GM06990 (cell line): Measurements from ENCODE around the gene KANSL2.

ENCODE experiments used
- DNase-seq: peaks from one replicate; pipeline ENCODE4 v3.0.0-alpha.2; 2011; ENCODE audit not compliant: insufficient read length; ENCODE audit errors: extremely low read depth
- H3K27me3 ChIP-seq: replicated peaks from 2 replicates; pipeline ENCODE4 v1.6.0; 2011; ENCODE audit warnings: low read length; ENCODE audit not compliant: control insufficient read depth, insufficient read depth
- H3K36me3 ChIP-seq: 2 replicates; pipeline ENCODE4 v1.5.1; 2011; ENCODE audit warnings: low read length; ENCODE audit not compliant: control insufficient read depth, insufficient read depth
- H3K4me3 ChIP-seq: replicated peaks from 2 replicates; pipeline ENCODE4 v1.5.1; 2011; ENCODE audit warnings: low read depth, mild to moderate bottlenecking, control low read depth, low read length
- TF ChIP-seq, protein P1 (sequence below): IDR thresholded peaks from 2 replicates; pipeline ENCODE4 v1.5.1; 2011; ENCODE audit warnings: low read length, control low read depth, mild to moderate bottlenecking, inconsistent platforms; ENCODE audit not compliant: insufficient read depth, poor library complexity, severe bottlenecking

Gene KANSL2

GRCh38 chr12:48680861-48681260 lies 1.2 kb downstream of the KANSL2 start:
- no peaks in the 10 kb centered on the region for H3K27me3 ChIP-seq
- TF ChIP-seq, protein P1, sequence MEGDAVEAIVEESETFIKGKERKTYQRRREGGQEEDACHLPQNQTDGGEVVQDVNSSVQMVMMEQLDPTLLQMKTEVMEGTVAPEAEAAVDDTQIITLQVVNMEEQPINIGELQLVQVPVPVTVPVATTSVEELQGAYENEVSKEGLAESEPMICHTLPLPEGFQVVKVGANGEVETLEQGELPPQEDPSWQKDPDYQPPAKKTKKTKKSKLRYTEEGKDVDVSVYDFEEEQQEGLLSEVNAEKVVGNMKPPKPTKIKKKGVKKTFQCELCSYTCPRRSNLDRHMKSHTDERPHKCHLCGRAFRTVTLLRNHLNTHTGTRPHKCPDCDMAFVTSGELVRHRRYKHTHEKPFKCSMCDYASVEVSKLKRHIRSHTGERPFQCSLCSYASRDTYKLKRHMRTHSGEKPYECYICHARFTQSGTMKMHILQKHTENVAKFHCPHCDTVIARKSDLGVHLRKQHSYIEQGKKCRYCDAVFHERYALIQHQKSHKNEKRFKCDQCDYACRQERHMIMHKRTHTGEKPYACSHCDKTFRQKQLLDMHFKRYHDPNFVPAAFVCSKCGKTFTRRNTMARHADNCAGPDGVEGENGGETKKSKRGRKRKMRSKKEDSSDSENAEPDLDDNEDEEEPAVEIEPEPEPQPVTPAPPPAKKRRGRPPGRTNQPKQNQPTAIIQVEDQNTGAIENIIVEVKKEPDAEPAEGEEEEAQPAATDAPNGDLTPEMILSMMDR = no peak
- DNase-seq = no peak
- H3K36me3 ChIP-seq = peaks cover 10% of the 10 kb centered on the region
- H3K4me3 ChIP-seq = peak overlapping the region; percentile 89

DNA sequence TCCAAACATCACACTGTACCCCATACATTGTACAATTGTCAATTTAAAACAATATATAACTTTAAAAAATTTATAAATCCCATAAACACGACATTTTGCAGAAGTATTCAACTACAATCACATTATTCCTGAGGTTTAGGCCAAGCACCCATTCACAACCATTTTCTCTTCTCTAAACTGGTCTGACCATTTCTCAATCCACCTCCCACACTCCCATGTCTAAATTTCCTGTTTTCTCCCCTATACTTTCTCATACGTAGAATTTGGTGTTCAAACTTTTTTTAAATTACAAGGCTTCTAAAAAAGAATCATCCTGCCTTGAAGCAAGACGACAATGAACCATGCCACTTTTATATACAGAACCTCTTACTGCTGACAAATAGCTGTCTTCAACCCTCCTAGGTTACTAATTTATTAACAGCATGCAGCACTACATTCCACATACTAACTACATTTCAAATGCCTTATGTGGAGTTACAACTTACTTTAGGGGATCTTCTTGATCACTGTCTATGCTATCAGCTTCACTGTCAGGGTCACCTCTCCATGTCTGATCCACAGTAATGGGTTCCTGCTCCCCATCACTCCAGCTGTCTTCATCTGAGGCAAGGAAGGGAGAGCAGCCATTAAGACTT lies 3.4 kb downstream of the KANSL2 start:
- no peaks in the 10 kb centered on the region for H3K27me3 ChIP-seq
- H3K4me3 ChIP-seq = peak overlapping the region; percentile 23
- no peak for DNase-seq
- TF ChIP-seq, protein P1 = no peak
- peaks cover 10% of the 10 kb centered on the region for H3K36me3 ChIP-seq

GRCh38 chr12:48671231-48671856 lies 10.7 kb downstream of the KANSL2 start:
- TF ChIP-seq, protein P1 = no peak
- Histone ChIP-seq H3K27me3 (no peaks in the 10 kb centered on the region), H3K4me3 (no peak overlapping the region), H3K36me3 (peaks cover 16% of the 10 kb centered on the region)
- no peak for DNase-seq

DNA sequence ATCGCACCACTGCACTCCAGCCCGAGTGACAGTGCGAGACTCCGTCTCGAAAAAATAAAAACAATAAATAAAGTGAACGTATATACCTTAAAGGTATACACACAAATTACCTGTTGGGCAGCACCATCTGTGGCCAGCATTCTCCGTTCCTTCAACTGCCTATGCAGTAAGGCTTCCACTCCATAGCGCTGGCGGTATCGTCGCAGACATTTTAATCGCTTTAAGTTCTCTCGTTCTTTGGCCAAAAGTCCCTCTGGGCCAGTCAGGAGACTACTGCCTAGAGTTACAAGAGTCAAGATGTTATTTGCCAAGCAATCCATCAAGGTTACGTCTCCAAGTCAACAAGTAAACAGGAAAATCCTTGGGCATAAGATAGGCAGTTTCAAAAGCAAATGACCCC lies 13.0 kb downstream of the KANSL2 start:
- no peak for DNase-seq
- TF ChIP-seq, protein P1 = no peak
- peaks cover 18% of the 10 kb centered on the region for H3K36me3 ChIP-seq
- no peaks in the 10 kb centered on the region for H3K27me3 ChIP-seq
- no peak overlapping the region for H3K4me3 ChIP-seq

- TF ChIP-seq, protein P1 = no peak
- Histone ChIP-seq H3K27me3 (no peaks in the 10 kb centered on the region), H3K4me3 (no peak overlapping the region), H3K36me3 (peaks cover 8% of the 10 kb centered on the region)
- DNase-seq = no peak
Measured at GRCh38 chr12:48659863-48660262, 22.2 kb downstream of the KANSL2 start.
